IPS-20b (cell line): Measurements from ENCODE around the gene NFYC.

Experiments used
- H3K27ac ChIP-seq: one replicate; pipeline ENCODE4 v1.5.1; 2013; ENCODE audit warnings: low read length
- H3K27me3 ChIP-seq: 2 replicates; pipeline ENCODE4 v1.6.1; 2013; ENCODE audit warnings: mild to moderate bottlenecking, low read length, inconsistent platforms; ENCODE audit not compliant: insufficient read depth
- H3K36me3 ChIP-seq: 2 replicates; pipeline ENCODE4 v1.6.1; 2013; ENCODE audit warnings: low read depth, mild to moderate bottlenecking, inconsistent platforms, low read length, moderate library complexity; ENCODE audit not compliant: insufficient read depth
- H3K4me1 ChIP-seq: 2 replicates; pipeline ENCODE4 v1.6.1; 2013; ENCODE audit warnings: mild to moderate bottlenecking, control low read depth, inconsistent platforms, low read length, moderate library complexity; ENCODE audit not compliant: insufficient read depth
- H3K4me3 ChIP-seq: 2 replicates; pipeline ENCODE4 v1.5.1; 2013; ENCODE audit warnings: mild to moderate bottlenecking, low read length, inconsistent platforms
- H3K9ac ChIP-seq: 2 replicates; pipeline ENCODE4 v1.6.1; 2013; ENCODE audit warnings: low read depth, mild to moderate bottlenecking, inconsistent platforms, low read length, moderate library complexity
- H3K9me3 ChIP-seq: 2 replicates; pipeline ENCODE4 v1.6.1; 2013; ENCODE audit warnings: mild to moderate bottlenecking, low read depth, low read length, inconsistent platforms; ENCODE audit not compliant: insufficient read depth

NFYC gene

DNA sequence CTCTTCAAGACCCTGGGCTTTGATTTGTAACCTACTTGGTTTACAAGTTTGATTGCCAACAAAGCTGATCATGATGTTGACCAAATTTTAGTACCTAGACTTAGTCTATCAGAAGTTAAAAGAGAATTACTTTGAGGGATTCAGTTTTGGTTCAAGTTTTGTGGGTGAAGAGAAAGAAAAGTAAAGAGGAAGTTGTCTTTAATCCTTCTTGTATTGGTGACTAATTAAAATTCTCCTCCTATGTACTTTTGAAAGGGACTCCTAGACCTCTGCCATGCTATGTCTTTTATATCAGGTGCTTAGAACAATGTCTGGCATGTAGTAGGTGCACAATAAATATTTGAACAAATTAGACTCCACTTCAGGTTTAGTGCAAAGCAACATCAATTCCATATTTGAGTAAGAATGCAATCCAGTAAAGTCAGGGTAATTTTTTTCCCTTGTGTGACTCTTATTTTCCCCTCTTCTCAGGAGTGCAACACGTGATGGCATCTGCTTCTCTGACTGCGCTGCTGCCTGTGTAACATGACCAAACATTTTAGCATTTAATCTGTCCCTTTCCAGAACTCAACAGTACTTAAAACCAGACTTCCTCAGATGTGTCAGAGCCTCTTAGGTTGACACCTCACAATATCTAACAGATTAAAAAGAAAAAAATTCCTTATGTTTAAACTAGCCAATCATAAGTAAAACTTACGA, 51.0 kb downstream of the NFYC start:
- Histone ChIP-seq H3K9ac (no peak overlapping the region), H3K4me1 (no peaks in the 10 kb centered on the region), H3K27ac (no peak overlapping the region), H3K36me3 (peaks cover 92% of the 10 kb centered on the region), H3K27me3 (no peaks in the 10 kb centered on the region), H3K4me3 (no peak overlapping the region), H3K9me3 (no peaks in the 10 kb centered on the region)

DNA sequence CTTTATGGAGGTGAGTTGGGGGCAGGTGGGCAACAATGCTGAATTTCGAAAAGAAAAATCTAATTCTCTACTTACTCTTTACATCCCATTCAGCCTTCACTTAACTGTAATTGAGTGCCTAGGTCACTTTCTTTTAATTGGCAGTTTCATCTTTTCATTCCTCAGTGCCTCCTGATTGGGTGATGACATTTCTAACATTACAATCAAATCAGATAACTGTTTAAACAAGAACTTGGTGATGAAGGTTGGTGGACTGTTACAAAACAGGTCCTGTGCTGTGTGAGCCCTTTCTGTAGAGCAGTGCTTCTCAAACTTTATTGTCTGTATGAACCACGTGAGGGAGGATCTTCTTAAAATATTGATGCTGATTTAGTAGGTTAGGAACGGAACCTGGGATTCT, 51.9 kb downstream of the NFYC start:
- no peaks in the 10 kb centered on the region for H3K4me1 ChIP-seq
- no peaks in the 10 kb centered on the region for H3K9me3 ChIP-seq
- H3K27me3 ChIP-seq: no peaks in the 10 kb centered on the region
- no peak overlapping the region for H3K9ac ChIP-seq
- no peak overlapping the region for H3K27ac ChIP-seq
- peaks cover 98% of the 10 kb centered on the region for H3K36me3 ChIP-seq
- H3K4me3 ChIP-seq: no peak overlapping the region

DNA sequence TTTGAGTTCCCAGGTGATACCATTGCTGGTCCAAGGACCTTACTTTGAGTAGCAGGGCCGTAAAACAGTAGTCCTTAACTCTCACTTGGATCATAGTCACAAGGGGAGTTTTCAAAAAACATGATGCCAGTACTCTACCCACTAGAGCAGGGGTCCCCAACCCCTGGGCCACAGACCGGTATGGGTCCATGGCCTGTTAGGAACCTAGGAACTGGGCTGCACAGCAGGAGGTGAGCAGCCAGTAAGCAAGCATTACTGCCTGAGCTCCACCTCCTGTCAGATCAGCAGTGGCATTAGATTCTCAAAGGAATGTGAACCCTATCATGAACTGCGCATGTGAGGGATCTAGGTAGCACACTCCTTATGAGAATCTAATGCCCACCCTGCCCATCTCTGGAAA, 52.4 kb downstream of the NFYC start:
- Histone ChIP-seq H3K27ac (no peak overlapping the region), H3K9ac (no peak overlapping the region), H3K4me1 (no peaks in the 10 kb centered on the region), H3K27me3 (no peaks in the 10 kb centered on the region), H3K36me3 (peaks cover 98% of the 10 kb centered on the region), H3K4me3 (no peak overlapping the region), H3K9me3 (no peaks in the 10 kb centered on the region)

DNA sequence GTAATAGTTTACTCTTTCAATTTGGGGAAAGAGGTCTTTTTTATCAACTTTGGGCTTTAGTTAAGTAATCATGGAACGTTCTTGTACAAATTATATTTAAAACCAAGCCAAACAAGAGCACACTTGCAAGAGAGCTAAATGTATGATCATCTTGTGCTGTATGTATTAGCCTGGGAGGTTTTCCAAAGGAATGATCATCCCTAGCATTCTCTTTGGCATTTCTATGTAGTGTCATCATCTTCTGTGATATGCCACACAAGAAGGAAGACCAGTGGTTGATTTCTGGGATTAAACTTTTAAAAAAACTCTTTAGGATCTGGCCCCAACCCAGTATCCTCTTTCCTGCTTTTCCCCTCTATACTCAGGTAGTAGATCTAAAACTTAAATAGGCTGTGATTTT, 53.7 kb downstream of the NFYC start:
- Histone ChIP-seq H3K4me1 (no peaks in the 10 kb centered on the region), H3K9ac (no peak overlapping the region), H3K36me3 (peaks cover 98% of the 10 kb centered on the region), H3K9me3 (no peaks in the 10 kb centered on the region), H3K27me3 (no peaks in the 10 kb centered on the region), H3K27ac (no peak overlapping the region), H3K4me3 (no peak overlapping the region)

DNA sequence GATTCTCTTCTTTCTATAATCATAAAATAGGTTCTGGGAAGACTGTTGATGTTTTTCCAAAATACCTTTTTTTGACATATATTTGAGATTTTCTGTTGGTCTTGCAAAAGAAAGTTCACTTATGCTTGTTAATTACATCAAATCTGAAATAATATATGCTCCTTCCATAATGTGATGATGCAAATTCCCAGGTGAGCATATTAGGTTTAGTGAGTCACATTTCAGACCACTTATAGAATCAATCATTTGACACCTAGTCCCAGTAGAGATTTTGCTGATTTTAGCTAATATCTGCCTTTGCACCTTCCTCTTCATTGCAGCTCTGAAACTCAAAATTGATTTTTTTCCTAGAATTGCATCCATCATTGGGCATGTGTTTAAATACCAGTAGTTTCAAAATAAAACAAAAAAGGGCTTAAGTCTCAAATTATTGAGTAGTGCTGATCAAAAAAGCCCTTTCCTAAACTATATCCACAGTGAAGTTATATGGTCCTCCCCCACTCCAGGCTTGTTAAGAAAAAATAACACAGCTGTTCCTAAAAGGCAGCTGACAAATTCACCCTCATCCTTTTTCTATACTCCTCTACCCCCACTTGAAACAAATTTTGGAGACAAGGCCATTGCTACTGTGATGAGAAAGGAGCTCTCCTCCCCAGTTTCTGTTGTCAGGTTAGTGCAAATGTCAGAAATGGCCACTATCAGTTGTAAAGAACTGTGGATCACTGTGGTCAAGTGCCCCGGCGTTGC, 55.0 kb downstream of the NFYC start:
- Histone ChIP-seq H3K27me3 (no peaks in the 10 kb centered on the region), H3K36me3 (peaks cover 99% of the 10 kb centered on the region), H3K4me3 (no peak overlapping the region), H3K27ac (no peak overlapping the region), H3K9ac (no peak overlapping the region), H3K4me1 (no peaks in the 10 kb centered on the region), H3K9me3 (no peaks in the 10 kb centered on the region)

DNA sequence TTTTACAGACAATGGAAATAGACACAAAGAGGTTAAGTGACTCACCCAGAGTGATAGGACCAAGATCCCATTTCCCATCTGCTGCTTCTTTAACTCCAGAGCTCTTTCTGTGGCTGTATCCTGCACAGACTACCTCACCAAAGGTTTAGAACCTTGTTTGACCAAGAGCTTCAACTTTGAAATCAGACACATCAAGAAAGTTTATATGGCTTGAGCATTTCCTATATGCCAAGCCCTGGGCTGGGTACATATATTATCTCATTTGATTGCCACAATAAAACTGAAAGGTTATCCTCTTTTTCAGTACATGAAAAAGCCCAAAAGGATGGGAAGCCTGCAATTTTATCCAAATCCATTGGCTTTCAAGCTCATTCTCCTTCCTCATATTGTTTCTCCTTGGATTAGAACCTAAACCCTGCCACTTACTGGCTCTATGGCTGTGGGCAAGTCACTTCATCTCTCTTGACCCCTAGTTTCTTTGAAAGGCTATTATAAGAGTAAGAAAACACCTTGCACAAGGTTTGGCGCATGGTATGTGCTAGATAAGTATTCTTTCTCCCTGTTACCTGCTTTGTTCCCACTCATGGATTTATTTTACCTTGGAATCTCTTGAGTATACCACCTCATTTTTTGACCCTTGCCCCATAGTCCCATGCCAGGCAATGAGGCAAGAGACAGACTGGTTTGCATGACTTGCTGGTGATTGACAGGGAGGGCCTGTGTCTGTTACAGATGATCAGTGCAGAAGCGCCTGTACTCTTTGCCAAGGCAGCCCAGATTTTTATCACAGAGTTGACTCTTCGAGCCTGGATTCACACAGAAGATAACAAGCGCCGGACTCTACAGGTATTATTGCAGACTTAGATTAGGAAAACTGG, 57.6 kb downstream of the NFYC start:
- Histone ChIP-seq H3K4me1 (no peaks in the 10 kb centered on the region), H3K9me3 (no peaks in the 10 kb centered on the region), H3K9ac (no peak overlapping the region), H3K27me3 (no peaks in the 10 kb centered on the region), H3K27ac (no peak overlapping the region), H3K4me3 (no peak overlapping the region), H3K36me3 (peaks cover 100% of the 10 kb centered on the region)

DNA sequence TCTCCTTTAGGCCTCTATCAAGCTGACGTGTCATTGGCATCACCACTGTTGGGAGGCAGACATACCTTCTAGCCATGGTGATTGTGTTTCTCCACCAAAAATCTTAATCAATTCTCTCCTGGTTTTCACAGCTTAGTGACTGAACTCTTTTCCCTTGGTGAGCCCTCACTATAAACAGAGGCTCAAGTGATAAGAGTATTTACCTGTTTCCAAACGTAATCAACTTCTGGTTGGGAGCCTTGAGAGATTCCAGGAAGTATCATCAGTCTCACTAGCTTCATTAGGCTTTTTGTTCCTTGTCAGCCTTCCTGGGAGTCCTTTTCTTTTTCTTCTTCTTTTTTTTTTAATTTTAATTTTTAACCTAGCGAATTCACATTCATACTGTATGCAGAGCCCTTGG, 58.3 kb downstream of the NFYC start:
- no peak overlapping the region for H3K4me3 ChIP-seq
- no peak overlapping the region for H3K9ac ChIP-seq
- H3K36me3 ChIP-seq: peaks cover 100% of the 10 kb centered on the region
- no peaks in the 10 kb centered on the region for H3K9me3 ChIP-seq
- H3K27ac ChIP-seq: no peak overlapping the region
- H3K4me1 ChIP-seq: no peaks in the 10 kb centered on the region
- H3K27me3 ChIP-seq: no peaks in the 10 kb centered on the region

DNA sequence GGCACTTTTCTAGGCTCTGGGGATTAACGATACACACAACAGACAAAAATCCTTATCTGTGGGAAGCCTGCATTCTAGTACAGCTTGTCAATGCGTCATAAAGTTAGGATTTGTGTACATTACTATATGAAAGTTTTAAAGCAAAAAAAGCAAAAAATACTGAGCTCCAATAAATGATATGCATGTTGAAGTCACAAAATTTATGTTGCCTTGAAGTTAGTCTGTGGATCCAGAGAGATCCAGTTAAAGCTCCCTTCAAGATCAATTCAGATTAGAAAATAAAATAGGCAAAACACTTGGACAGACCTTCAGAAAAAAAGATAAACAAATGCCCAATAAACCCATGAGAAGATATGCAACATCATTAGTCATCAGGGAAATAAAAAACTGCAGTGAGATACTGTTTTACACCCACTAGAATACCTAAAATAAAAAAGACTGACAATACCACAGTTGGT, 59.0 kb downstream of the NFYC start:
- H3K9me3 ChIP-seq: no peaks in the 10 kb centered on the region
- H3K4me3 ChIP-seq: no peak overlapping the region
- H3K27me3 ChIP-seq: no peaks in the 10 kb centered on the region
- no peaks in the 10 kb centered on the region for H3K4me1 ChIP-seq
- no peak overlapping the region for H3K9ac ChIP-seq
- H3K36me3 ChIP-seq: peaks cover 100% of the 10 kb centered on the region
- no peak overlapping the region for H3K27ac ChIP-seq

DNA sequence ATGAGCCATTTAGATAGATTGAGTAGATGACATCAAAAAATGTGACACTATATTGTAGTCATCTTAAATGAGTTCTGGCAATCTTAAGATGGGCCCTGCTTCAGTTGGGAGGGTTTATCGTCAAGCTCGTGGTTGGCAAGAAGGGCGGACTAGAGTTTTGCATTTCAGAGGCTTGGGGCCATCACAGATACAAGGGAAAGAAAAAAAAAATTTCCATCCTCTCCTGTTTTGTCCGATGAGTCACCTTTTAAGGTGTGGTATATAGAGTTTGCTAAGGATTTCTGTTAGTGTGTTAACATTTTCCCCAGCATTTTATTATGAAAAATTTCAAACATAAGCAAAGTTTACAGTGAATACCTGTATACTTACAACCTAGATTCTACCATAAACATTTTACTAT, 60.3 kb downstream of the NFYC start:
- Histone ChIP-seq H3K9ac (no peak overlapping the region), H3K27ac (no peak overlapping the region), H3K4me3 (no peak overlapping the region), H3K27me3 (no peaks in the 10 kb centered on the region), H3K9me3 (no peaks in the 10 kb centered on the region), H3K4me1 (no peaks in the 10 kb centered on the region), H3K36me3 (peaks cover 100% of the 10 kb centered on the region)

DNA sequence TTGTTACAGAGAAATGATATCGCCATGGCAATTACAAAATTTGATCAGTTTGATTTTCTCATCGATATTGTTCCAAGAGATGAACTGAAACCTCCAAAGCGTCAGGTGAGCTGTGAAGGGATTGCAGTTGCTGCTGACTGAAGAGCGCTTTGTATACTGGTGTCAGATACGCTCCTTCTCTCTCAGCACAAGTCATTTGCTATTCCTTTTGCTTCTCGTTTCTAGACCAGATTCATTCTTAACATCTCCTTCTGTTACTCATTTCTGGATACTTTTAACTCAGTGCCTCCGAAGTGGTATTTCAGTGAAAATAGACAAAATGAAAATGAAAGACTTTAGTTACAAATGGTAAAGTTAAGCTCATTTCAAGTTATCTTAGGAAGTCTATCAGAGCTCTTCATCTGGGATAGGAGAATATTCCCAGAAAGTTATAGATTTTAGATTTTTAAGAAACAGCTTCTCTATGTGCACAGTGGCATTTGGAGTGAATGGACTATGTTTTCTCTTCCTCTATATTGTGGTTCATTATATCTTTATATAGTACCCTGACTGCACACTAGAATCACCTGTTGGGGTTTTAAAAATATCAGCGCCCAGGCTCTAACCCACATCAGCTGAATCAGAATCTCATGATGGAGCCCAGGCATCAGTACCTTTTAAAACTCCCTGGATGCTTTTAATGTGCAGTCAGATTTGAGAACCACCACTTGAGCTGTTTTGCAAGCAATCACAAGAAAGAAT, 61.8 kb downstream of the NFYC start:
- Histone ChIP-seq H3K4me3 (no peak overlapping the region), H3K27ac (no peak overlapping the region), H3K9me3 (no peaks in the 10 kb centered on the region), H3K27me3 (no peaks in the 10 kb centered on the region), H3K4me1 (no peaks in the 10 kb centered on the region), H3K36me3 (peaks cover 100% of the 10 kb centered on the region), H3K9ac (no peak overlapping the region)

DNA sequence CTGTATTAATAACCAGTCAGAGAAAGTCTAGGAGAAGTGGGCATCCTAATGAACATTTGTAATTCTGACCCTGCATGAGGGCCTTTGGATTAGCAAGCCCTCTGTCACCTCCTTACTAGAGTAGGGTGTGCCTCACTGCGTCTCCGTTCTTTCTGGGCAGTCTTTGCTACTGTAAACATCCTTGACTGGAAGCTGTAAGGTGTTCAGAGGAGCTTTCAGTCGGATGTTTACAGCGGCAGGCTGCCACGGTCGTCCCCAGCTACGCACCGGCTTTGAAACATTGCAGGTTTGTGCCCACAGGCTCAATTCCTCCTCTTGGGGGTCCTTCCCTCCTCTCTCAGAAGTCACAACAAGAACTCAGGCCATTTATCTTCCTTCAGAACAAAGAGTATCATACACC, 62.7 kb downstream of the NFYC start:
- Histone ChIP-seq H3K4me3 (no peak overlapping the region), H3K36me3 (peaks cover 100% of the 10 kb centered on the region), H3K9ac (no peak overlapping the region)

More for the DNA sequence above, 62.7 kb downstream of the NFYC start:
- no peaks in the 10 kb centered on the region for H3K4me1 ChIP-seq
- H3K27ac ChIP-seq: no peak overlapping the region
- no peaks in the 10 kb centered on the region for H3K27me3 ChIP-seq
- H3K9me3 ChIP-seq: no peaks in the 10 kb centered on the region
